OCI-LY1 (cell line): Measurements from ENCODE around the gene PRSS38.
"Not testable (repeated sequence)": the region's sequence is repeated elsewhere in the genome, so short reads cannot be mapped to it uniquely, and the experiment has no call there.

ENCODE experiments used
- H2AFZ ChIP-seq: fragments of 200-600 bp; sonication (generic), shearing (Covaris generic); 2 replicates; pipeline ENCODE4 v1.6.0; 2014; ENCODE audit warnings: antibody characterized with exemption, mild to moderate bottlenecking, low read length
- H3F3A ChIP-seq: fragments of 200-600 bp; sonication (generic), shearing (Covaris generic); 2 replicates; pipeline ENCODE4 v1.6.0; 2014; ENCODE audit warnings: mild to moderate bottlenecking, antibody characterized with exemption, low read length, moderate library complexity; ENCODE audit not compliant: insufficient read depth
- H3K27ac ChIP-seq: fragments of 200-600 bp; sonication (generic); 2 replicates; pipeline ENCODE4 v1.5.1; 2014; ENCODE audit warnings: low read length, mixed run types, mild to moderate bottlenecking, low read depth; ENCODE audit not compliant: poor library complexity, severe bottlenecking
- H3K27me3 ChIP-seq: fragments of 200-600 bp; sonication (generic); 2 replicates; pipeline ENCODE4 v1.6.0; 2014; ENCODE audit warnings: antibody characterized with exemption, mild to moderate bottlenecking, low read length, moderate library complexity; ENCODE audit not compliant: insufficient read depth
- H3K36me3 ChIP-seq: fragments of 200-600 bp; sonication (generic); 2 replicates; pipeline ENCODE4 v1.6.1; 2014; ENCODE audit warnings: mild to moderate bottlenecking, antibody characterized with exemption, low read length, moderate library complexity, mixed read lengths; ENCODE audit not compliant: insufficient read depth
- H3K4me1 ChIP-seq: fragments of 200-600 bp; sonication (generic); 2 replicates; pipeline ENCODE4 v1.5.1; 2014; ENCODE audit warnings: mild to moderate bottlenecking, low read length, moderate library complexity; ENCODE audit not compliant: insufficient read depth, severe bottlenecking
- H3K4me2 ChIP-seq: fragments of 200-600 bp; sonication (generic), shearing (Covaris generic); 2 replicates; pipeline ENCODE4 v1.6.1; 2014; ENCODE audit warnings: low read length
- H3K4me3 ChIP-seq: fragments of 200-600 bp; sonication (generic); 2 replicates; pipeline ENCODE4 v1.5.1; 2014; ENCODE audit warnings: low read length, low read depth, mild to moderate bottlenecking, mixed read lengths; ENCODE audit not compliant: poor library complexity, severe bottlenecking
- H3K79me2 ChIP-seq: fragments of 200-600 bp; shearing (Covaris generic); 2 replicates; pipeline ENCODE4 v1.6.1; 2016; ENCODE audit warnings: mixed run types, low read length, mixed read lengths; ENCODE audit not compliant: insufficient read depth
- H3K9ac ChIP-seq: fragments of 200-600 bp; sonication (generic), shearing (Covaris generic); 2 replicates; pipeline ENCODE4 v1.6.1; 2014; ENCODE audit warnings: mild to moderate bottlenecking, low read length, mixed read lengths
- H3K9me2 ChIP-seq: fragments of 200-600 bp; sonication (generic), shearing (Covaris generic); 2 replicates; pipeline ENCODE4 v1.6.1; 2014; ENCODE audit warnings: low read depth, mild to moderate bottlenecking, low read length, mixed read lengths
- H3K9me3 ChIP-seq: fragments of 200-600 bp; shearing (Covaris generic); 2 replicates; pipeline ENCODE4 v1.6.1; 2014; ENCODE audit warnings: low read length, mixed read lengths
- H4K20me1 ChIP-seq: fragments of 200-600 bp; sonication (generic), shearing (Covaris generic); 2 replicates; pipeline ENCODE4 v1.6.0; 2016; ENCODE audit warnings: mild to moderate bottlenecking, low read length; ENCODE audit not compliant: insufficient read depth
- EZH2 ChIP-seq: fragments of 200-600 bp; sonication (generic), shearing (Covaris generic); IDR thresholded peaks from 2 replicates; pipeline ENCODE4 v1.8.0; 2017; ENCODE audit warnings: borderline replicate concordance, mixed run types, mild to moderate bottlenecking, antibody characterized with exemption, low read length, moderate library complexity, mixed read lengths
- TF ChIP-seq, protein P1 (sequence below): fragments of 200-600 bp; sonication (generic), shearing (Covaris generic); IDR thresholded peaks from 2 replicates; pipeline ENCODE4 v1.5.1; 2017; ENCODE audit warnings: mild to moderate bottlenecking, antibody characterized with exemption, low read length, moderate library complexity, mixed read lengths

The PRSS38 gene

DNA sequence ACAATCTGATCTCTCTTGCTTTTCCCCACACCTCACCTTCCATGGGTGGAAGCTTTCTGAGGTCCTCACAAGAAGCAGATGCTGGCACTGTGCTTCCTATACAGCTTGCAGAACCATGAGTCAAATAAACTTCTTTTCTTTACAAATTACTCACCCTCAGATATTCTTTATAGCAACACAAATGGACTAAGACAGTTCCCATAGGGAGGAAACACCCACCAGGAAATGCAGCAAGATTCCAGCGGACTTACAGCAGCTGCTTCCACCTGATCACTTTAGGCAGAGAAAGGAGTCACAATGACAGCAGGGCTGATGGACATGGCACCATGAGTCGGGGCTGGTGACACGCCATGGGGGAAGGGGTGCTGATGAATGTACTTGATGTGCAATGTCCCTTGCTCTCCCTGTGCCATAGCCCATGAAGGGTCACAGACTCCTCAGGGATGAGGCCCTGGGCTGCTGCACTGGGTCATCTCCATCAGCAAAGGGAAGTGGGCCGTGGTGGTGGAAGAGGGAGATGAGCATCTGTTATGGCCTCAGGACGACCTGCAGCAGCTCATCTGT, 53.9 kb downstream of the PRSS38 start:
- no peaks in the 10 kb centered on the region for H3K27me3 ChIP-seq
- H3K79me2 ChIP-seq = no peaks in the 10 kb centered on the region
- H3K36me3 ChIP-seq = no peaks in the 10 kb centered on the region
- no peaks in the 10 kb centered on the region for H3K4me1 ChIP-seq
- no peak overlapping the region for H3K27ac ChIP-seq
- no peaks in the 10 kb centered on the region for H3K9me3 ChIP-seq
- no peak overlapping the region for H3K9ac ChIP-seq
- no peaks in the 10 kb centered on the region for H3F3A ChIP-seq
- no peak overlapping the region for H3K4me2 ChIP-seq
- no peak overlapping the region for H2AFZ ChIP-seq
- no peaks in the 10 kb centered on the region for H4K20me1 ChIP-seq
- no peaks in the 10 kb centered on the region for H3K9me2 ChIP-seq
- TF ChIP-seq EZH2 = no peak
- TF ChIP-seq, protein P1, sequence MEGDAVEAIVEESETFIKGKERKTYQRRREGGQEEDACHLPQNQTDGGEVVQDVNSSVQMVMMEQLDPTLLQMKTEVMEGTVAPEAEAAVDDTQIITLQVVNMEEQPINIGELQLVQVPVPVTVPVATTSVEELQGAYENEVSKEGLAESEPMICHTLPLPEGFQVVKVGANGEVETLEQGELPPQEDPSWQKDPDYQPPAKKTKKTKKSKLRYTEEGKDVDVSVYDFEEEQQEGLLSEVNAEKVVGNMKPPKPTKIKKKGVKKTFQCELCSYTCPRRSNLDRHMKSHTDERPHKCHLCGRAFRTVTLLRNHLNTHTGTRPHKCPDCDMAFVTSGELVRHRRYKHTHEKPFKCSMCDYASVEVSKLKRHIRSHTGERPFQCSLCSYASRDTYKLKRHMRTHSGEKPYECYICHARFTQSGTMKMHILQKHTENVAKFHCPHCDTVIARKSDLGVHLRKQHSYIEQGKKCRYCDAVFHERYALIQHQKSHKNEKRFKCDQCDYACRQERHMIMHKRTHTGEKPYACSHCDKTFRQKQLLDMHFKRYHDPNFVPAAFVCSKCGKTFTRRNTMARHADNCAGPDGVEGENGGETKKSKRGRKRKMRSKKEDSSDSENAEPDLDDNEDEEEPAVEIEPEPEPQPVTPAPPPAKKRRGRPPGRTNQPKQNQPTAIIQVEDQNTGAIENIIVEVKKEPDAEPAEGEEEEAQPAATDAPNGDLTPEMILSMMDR = no peak
- no peak overlapping the region for H3K4me3 ChIP-seq

DNA sequence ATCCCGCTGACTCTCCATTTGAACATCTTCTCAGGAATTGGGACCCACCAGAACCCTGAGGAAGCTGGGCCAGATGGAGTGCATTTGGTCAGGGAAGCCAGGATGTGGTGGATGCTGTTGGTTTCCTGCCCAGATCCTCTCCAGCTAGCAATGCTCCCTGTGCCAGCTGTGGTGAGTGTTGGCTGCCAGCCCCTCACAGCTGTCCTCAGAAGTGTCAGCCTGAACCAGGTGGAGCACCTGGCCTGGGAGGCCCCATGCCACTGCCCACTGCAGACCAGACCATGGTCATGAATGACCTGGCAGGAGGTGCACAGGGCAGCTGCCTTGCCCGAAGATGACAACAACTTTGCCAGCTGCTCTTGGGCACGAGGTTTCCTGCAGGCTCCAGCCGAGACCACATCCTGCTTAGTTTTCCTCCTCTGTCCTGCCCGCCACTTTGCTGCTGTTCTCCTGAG, 54.4 kb downstream of the PRSS38 start:
- no peak overlapping the region for H3K4me2 ChIP-seq
- H3K79me2 ChIP-seq = no peaks in the 10 kb centered on the region
- H3K27ac ChIP-seq = no peak overlapping the region
- no peak overlapping the region for H3K9ac ChIP-seq
- TF ChIP-seq, protein P1 = no peak
- H3K4me3 ChIP-seq = no peak overlapping the region
- H3K4me1 ChIP-seq = no peaks in the 10 kb centered on the region
- no peak overlapping the region for H2AFZ ChIP-seq
- no peaks in the 10 kb centered on the region for H4K20me1 ChIP-seq
- H3K9me3 ChIP-seq = no peaks in the 10 kb centered on the region
- no peaks in the 10 kb centered on the region for H3K9me2 ChIP-seq
- H3K27me3 ChIP-seq = no peaks in the 10 kb centered on the region
- H3K36me3 ChIP-seq = no peaks in the 10 kb centered on the region
- H3F3A ChIP-seq = no peaks in the 10 kb centered on the region

DNA sequence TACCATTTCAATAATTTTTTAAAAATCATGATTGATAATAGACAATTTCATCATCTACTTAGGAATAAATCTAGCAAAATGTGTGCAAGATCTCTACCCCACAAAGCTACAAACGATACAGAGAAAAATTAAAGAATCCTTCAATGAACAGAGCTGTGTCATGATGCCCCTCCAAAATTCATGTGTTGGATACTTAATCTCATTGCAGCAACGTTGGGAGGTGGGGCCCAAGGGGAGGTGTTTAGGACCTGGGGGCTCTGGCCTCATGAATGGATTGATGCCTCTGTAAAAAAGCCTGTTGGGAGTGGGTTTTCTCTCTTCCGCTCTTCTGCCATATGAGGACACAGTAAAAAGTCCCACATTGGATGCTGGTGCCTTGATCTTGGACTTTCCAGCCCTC, 54.9 kb downstream of the PRSS38 start:
- Histone ChIP-seq H4K20me1 (no peaks in the 10 kb centered on the region), H3K9ac (no peak overlapping the region), H3K4me3 (no peak overlapping the region), H3F3A (no peaks in the 10 kb centered on the region), H3K27ac (no peak overlapping the region), H3K4me1 (no peaks in the 10 kb centered on the region), H3K27me3 (no peaks in the 10 kb centered on the region), H3K9me3 (no peaks in the 10 kb centered on the region), H3K36me3 (no peaks in the 10 kb centered on the region), H3K9me2 (no peaks in the 10 kb centered on the region), H3K79me2 (no peaks in the 10 kb centered on the region), H3K4me2 (no peak overlapping the region), H2AFZ (no peak overlapping the region)
- TF ChIP-seq EZH2 = no peak
- TF ChIP-seq, protein P1 = no peak

DNA sequence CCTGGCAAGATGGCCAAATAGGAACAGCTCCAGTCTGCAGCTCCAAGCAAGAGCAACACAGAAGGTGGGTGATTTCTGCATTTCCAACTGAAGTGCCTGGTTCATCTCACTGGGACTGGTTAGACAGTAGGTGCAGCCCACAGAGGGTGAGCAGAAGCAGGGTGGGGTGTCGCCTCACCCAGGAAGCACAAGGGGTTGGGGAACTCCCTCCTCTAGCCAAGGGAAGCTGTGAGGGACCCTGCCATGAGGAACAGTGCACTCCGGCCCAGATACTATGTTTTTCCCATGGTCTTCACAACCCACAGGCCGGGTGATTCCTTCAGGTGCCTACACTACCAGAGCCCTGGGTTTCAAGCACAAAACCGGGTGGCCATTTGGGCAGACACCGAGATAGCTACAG, 56.4 kb downstream of the PRSS38 start:
- not testable (repeated sequence) for H2AFZ ChIP-seq, H3K9me3 ChIP-seq, H3K9me2 ChIP-seq, H3K4me1 ChIP-seq, H3F3A ChIP-seq, H3K4me2 ChIP-seq, H3K27ac ChIP-seq, H3K9ac ChIP-seq, H3K36me3 ChIP-seq, H4K20me1 ChIP-seq, H3K79me2 ChIP-seq, H3K4me3 ChIP-seq, H3K27me3 ChIP-seq

DNA sequence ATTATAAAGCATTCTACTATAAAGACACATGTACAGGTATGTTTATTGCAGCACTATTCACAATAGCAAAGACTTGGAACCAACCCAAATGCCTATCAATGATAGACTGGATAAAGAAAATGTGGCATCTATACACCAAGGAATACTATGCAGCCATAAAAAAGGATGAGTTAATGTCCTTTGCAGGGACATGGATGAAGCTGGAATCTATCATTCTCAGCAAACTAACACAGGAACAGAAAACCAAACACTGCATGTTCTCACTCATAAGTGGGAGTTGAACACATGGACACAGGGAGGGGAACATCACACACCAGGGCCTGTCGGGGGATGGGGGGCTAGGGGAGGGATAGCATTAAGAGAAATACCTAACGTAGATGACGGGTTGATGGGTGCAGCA, 62.3 kb downstream of the PRSS38 start:
- not testable (repeated sequence) for H3K4me2 ChIP-seq, H3K36me3 ChIP-seq, H3K79me2 ChIP-seq, H3K9me2 ChIP-seq, H2AFZ ChIP-seq, H4K20me1 ChIP-seq, H3K4me3 ChIP-seq, H3K27me3 ChIP-seq, H3F3A ChIP-seq, H3K4me1 ChIP-seq, H3K27ac ChIP-seq, H3K9me3 ChIP-seq, H3K9ac ChIP-seq
